MM.1S (cell line): ENCODE measurements around the gene LDLRAD3.
"Not testable (repeated sequence)": the region's sequence is repeated elsewhere in the genome, so short reads cannot be mapped to it uniquely, and the experiment has no call there.

Experiments
- DNase-seq: peaks from one replicate; pipeline ENCODE4 v3.0.0-alpha.2; 2015
- H2AFZ ChIP-seq: fragments of 300-600 bp; sonication (generic); 2 replicates; pipeline ENCODE4 v1.6.0; 2016; ENCODE audit warnings: antibody characterized with exemption, low read length
- H3F3A ChIP-seq: fragments of 300-600 bp; sonication (generic); 2 replicates; pipeline ENCODE4 v1.6.1; 2016; ENCODE audit warnings: mild to moderate bottlenecking, antibody characterized with exemption, low read length, moderate library complexity, mixed read lengths; ENCODE audit not compliant: insufficient read depth
- H3K27ac ChIP-seq: fragments of 300-600 bp; sonication (generic); 2 replicates; pipeline ENCODE4 v1.5.1; 2016; ENCODE audit warnings: mild to moderate bottlenecking, low read length
- H3K27me3 ChIP-seq: fragments of 300-600 bp; sonication (generic); replicated peaks from 2 replicates; pipeline ENCODE4 v1.6.0; 2016; ENCODE audit warnings: low read length; ENCODE audit not compliant: insufficient read depth
- H3K36me3 ChIP-seq: fragments of 300-600 bp; sonication (generic); replicated peaks from 2 replicates; pipeline ENCODE4 v1.6.1; 2016; ENCODE audit warnings: mild to moderate bottlenecking, low read length, mixed read lengths; ENCODE audit not compliant: insufficient read depth
- H3K4me1 ChIP-seq: fragments of 300-600 bp; sonication (generic); 2 replicates; pipeline ENCODE4 v1.6.1; 2016; ENCODE audit warnings: low read length, mixed read lengths
- H3K4me2 ChIP-seq: fragments of 300-600 bp; sonication (generic); 2 replicates; pipeline ENCODE4 v1.6.0; 2016; ENCODE audit warnings: low read depth, low read length
- H3K4me3 ChIP-seq: fragments of 300-600 bp; sonication (generic); 2 replicates; pipeline ENCODE4 v1.5.1; 2016; ENCODE audit warnings: low read length, mixed read lengths
- H3K79me2 ChIP-seq: fragments of 300-600 bp; sonication (generic); 2 replicates; pipeline ENCODE4 v1.6.1; 2016; ENCODE audit warnings: mixed run types, low read length, mixed read lengths
- H3K9ac ChIP-seq: fragments of 300-600 bp; sonication (generic); 2 replicates; pipeline ENCODE4 v1.6.1; 2016; ENCODE audit warnings: low read length, mixed read lengths
- H3K9me2 ChIP-seq: fragments of 300-600 bp; sonication (generic); replicated peaks from 2 replicates; pipeline ENCODE4 v1.6.1; 2016; ENCODE audit warnings: mild to moderate bottlenecking, low read length, mixed read lengths; ENCODE audit not compliant: insufficient read depth
- H3K9me3 ChIP-seq: fragments of 300-600 bp; sonication (generic); replicated peaks from 2 replicates; pipeline ENCODE4 v1.6.1; 2016; ENCODE audit warnings: mild to moderate bottlenecking, low read length, mixed read lengths; ENCODE audit not compliant: insufficient read depth
- H4K20me1 ChIP-seq: fragments of 300-600 bp; sonication (generic); 2 replicates; pipeline ENCODE4 v1.6.1; 2016; ENCODE audit warnings: mild to moderate bottlenecking, low read length, moderate library complexity, mixed read lengths; ENCODE audit not compliant: insufficient read depth
- CTCF ChIP-seq: fragments of 300-600 bp; sonication (generic); IDR thresholded peaks from 2 replicates; pipeline ENCODE4 v1.5.1; 2016; ENCODE audit warnings: antibody characterized with exemption, low read length, mixed read lengths
- EZH2 ChIP-seq: fragments of 300-600 bp; sonication (generic); optimal IDR thresholded peaks from 2 replicates; pipeline ENCODE3; 2017; ENCODE audit warnings: low read depth, mild to moderate bottlenecking, antibody characterized with exemption, low read length, mixed read lengths
- EZH2phosphoT487 ChIP-seq: fragments of 300-600 bp; sonication (generic); IDR thresholded peaks from 2 replicates; pipeline ENCODE4 v1.6.1; 2018; ENCODE audit warnings: antibody characterized with exemption, low read length

LDLRAD3 gene

GRCh38 chr11:35907648-35908431 is 36.0 kb upstream of the LDLRAD3 start:
- Histone ChIP-seq H3F3A (no peaks in the 10 kb centered on the region), H3K4me1 (no peaks in the 10 kb centered on the region), H3K79me2 (no peaks in the 10 kb centered on the region), H3K27me3 (peaks cover 27% of the 10 kb centered on the region), H3K9ac (no peak overlapping the region), H4K20me1 (no peaks in the 10 kb centered on the region), H3K9me2 (no peaks in the 10 kb centered on the region), H3K27ac (no peak overlapping the region), H2AFZ (no peak overlapping the region), H3K4me3 (no peak overlapping the region), H3K4me2 (no peak overlapping the region), H3K9me3 (no peaks in the 10 kb centered on the region), H3K36me3 (no peaks in the 10 kb centered on the region)
- DNase-seq, result no peak
- TF ChIP-seq CTCF (no peak), EZH2phosphoT487 (no peak), EZH2 (no peak)

GRCh38 chr11:35908432-35908771 is 35.5 kb upstream of the LDLRAD3 start:
- H3K4me3 ChIP-seq, H3K9me2 ChIP-seq, H3K27ac ChIP-seq, DNase-seq, H3K9me3 ChIP-seq, H3K4me2 ChIP-seq, H3F3A ChIP-seq, H4K20me1 ChIP-seq, H3K79me2 ChIP-seq, H3K4me1 ChIP-seq, H3K36me3 ChIP-seq, H3K9ac ChIP-seq, H2AFZ ChIP-seq: not testable (repeated sequence)
- peaks cover 32% of the 10 kb centered on the region for H3K27me3 ChIP-seq

- H3F3A ChIP-seq, result no peaks in the 10 kb centered on the region
- no peaks in the 10 kb centered on the region for H3K9me3 ChIP-seq
- H3K27ac ChIP-seq, result no peak overlapping the region
- TF ChIP-seq EZH2 (no peak), CTCF (no peak), EZH2phosphoT487 (no peak)
- DNase-seq, result no peak
- H3K4me3 ChIP-seq, result no peak overlapping the region
- H3K4me1 ChIP-seq, result no peaks in the 10 kb centered on the region
- no peaks in the 10 kb centered on the region for H3K9me2 ChIP-seq
- H2AFZ ChIP-seq, result no peak overlapping the region
- no peaks in the 10 kb centered on the region for H4K20me1 ChIP-seq
- H3K36me3 ChIP-seq, result no peaks in the 10 kb centered on the region
- H3K27me3 ChIP-seq, result peaks cover 44% of the 10 kb centered on the region
- no peak overlapping the region for H3K4me2 ChIP-seq
- no peaks in the 10 kb centered on the region for H3K79me2 ChIP-seq
- H3K9ac ChIP-seq, result no peak overlapping the region
These were observed 34.2 kb upstream of the LDLRAD3 start for GRCh38 chr11:35909511-35910265.

- Histone ChIP-seq H3K27ac (no peak overlapping the region), H2AFZ (no peak overlapping the region), H3K27me3 (peaks cover 57% of the 10 kb centered on the region), H4K20me1 (no peaks in the 10 kb centered on the region), H3K9me2 (no peaks in the 10 kb centered on the region), H3K4me3 (no peak overlapping the region), H3F3A (no peaks in the 10 kb centered on the region; the same call in 1 of the 2 replicates), H3K36me3 (no peaks in the 10 kb centered on the region), H3K9me3 (no peaks in the 10 kb centered on the region), H3K79me2 (no peaks in the 10 kb centered on the region), H3K4me1 (no peaks in the 10 kb centered on the region), H3K9ac (no peak overlapping the region), H3K4me2 (no peak overlapping the region)
- TF ChIP-seq EZH2phosphoT487, result no peak
- no peak for TF ChIP-seq EZH2
- no peak for TF ChIP-seq CTCF
- DNase-seq, result no peak
These were observed 32.8 kb upstream of the LDLRAD3 start for GRCh38 chr11:35911013-35911412.
